Peyer's patch (tissue), 4 donors: ENCODE measurements around the gene TSPEAR. TPM values are rescaled to one million over a fixed set of nuclear protein-coding genes. Genes with fewer than 3 reads are reported as not detected.

Source experiments
- DNase-seq, 3 donors: peaks; one replicate each; pipeline ENCODE4 v3.0.0-alpha.2; 2017 to 2019
- H3K27ac ChIP-seq, 4 donors: fragments of 200-600 bp; sonication (generic); one replicate each; pipeline ENCODE4 v1.5.1; 2016 to 2019
- H3K27me3 ChIP-seq, 2 donors: fragments of 200-600 bp; sonication (generic); one replicate each; pipeline ENCODE4 v1.5.1; 2019
- H3K36me3 ChIP-seq, 3 donors: fragments of 200-600 bp; sonication (generic); one replicate each; pipeline ENCODE4 v1.5.1; 2016 to 2019
- H3K4me1 ChIP-seq, 4 donors: fragments of 200-600 bp; sonication (generic); one replicate each; pipeline ENCODE4 v1.5.1; 2016 to 2019
- H3K4me3 ChIP-seq, 4 donors: fragments of 200-600 bp; sonication (generic); 1 replicate in 3 of 4; 2 replicates in 1 of 4; pipeline ENCODE4 v1.5.1; 2016 to 2019; ENCODE audit warnings: mild to moderate bottlenecking in 1 of 4
- H3K9me3 ChIP-seq, 4 donors: fragments of 200-600 bp; sonication (generic); one replicate each; pipeline ENCODE4 v1.5.1; 2016 to 2019; ENCODE audit warnings: mild to moderate bottlenecking in 1 of 4
- CTCF ChIP-seq, 6 experiments: fragments of 450-650 bp in 4 of 6; fragments of 200-600 bp in 2 of 6; sonication (generic) in 1 of 6; IDR thresholded peaks; one replicate each; pipeline ENCODE4 v1.5.1; 2017 to 2019; ENCODE audit warnings: antibody characterized with exemption in 6 of 6, mild to moderate bottlenecking in 3 of 6, moderate library complexity in 1 of 6
- POLR2A ChIP-seq, 2 donors: fragments of 450-650 bp; IDR thresholded peaks; one replicate each; pipeline ENCODE4 v1.5.1; 2017; ENCODE audit warnings: antibody characterized with exemption in 2 of 2, mild to moderate bottlenecking in 2 of 2, moderate library complexity in 2 of 2
- total RNA-seq, 4 donors: library from RNA; depleted of rRNA; stranded (reverse); fragments of >200 nt; gene quantifications; one replicate each; pipeline ENCODE4 v1.1.0, GENCODE V29; 2016

The TSPEAR gene
- total RNA-seq, 4 donors from 2014 or later = 0.47 TPM; not detected in 3

DNA sequence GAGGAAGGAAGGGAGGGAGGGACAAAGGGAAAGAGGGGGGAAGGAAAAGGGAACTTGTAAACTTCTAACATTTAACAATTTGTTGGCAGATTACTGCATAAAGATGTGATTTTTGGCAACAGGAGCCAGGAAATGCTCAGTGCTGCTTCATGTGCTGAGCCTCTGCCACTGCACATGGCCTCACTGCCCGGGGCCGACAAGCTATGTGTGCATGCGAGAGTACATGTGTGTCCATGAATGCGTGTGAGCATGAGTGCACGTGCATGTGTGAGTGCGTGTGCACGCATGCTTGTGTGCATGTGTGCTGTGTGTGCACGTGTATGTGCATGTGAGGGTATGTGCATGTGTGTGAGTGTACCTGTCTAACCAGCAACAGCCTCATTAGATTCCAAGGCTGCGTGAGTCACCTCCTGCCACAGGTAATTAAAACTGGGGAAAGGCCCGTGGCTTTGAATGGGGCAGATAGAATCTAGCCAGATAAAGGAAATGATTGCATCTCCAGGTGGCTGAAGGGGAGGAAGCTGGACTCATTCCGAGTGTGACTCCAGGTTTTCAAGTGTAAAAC lies 41.4 kb upstream of the TSPEAR start:
- H3K27me3 ChIP-seq = peaks cover 0 to 3% of the 10 kb centered on the region in 2 donors
- no peaks in the 10 kb centered on the region for H3K4me1 ChIP-seq
- H3K9me3 ChIP-seq = peaks cover 0 to under 1% (median 0%) of the 10 kb centered on the region in 4 donors
- peak in 2 of 3 donors; percentile 53 to 64 for DNase-seq
- no peaks in the 10 kb centered on the region for H3K36me3 ChIP-seq
- no peak overlapping the region for H3K4me3 ChIP-seq
- TF ChIP-seq CTCF (IDR thresholded peaks at IDR 0.05) (peak in 1 of 6 experiments; percentile 4), POLR2A (IDR thresholded peaks at IDR 0.05) (no peak)
- H3K27ac ChIP-seq = no peak overlapping the region

- Histone ChIP-seq H3K27me3 (peaks cover 0 to 3% of the 10 kb centered on the region in 2 donors), H3K27ac (no peak overlapping the region), H3K9me3 (no peaks in the 10 kb centered on the region), H3K4me1 (no peaks in the 10 kb centered on the region), H3K36me3 (no peaks in the 10 kb centered on the region), H3K4me3 (no peak overlapping the region)
- no peak for TF ChIP-seq POLR2A (IDR thresholded peaks at IDR 0.05)
- TF ChIP-seq CTCF (IDR thresholded peaks at IDR 0.05) = no peak
- no peak for DNase-seq
Measured at GRCh38 chr21:44751799-44752636, 40.6 kb upstream of the TSPEAR start.

- peaks cover 0 to 3% of the 10 kb centered on the region in 2 donors for H3K27me3 ChIP-seq
- no peak for TF ChIP-seq CTCF (IDR thresholded peaks at IDR 0.05)
- TF ChIP-seq POLR2A (IDR thresholded peaks at IDR 0.05) = no peak
- H3K27ac ChIP-seq = no peak overlapping the region
- H3K9me3 ChIP-seq = no peaks in the 10 kb centered on the region
- no peaks in the 10 kb centered on the region for H3K36me3 ChIP-seq
- no peaks in the 10 kb centered on the region for H3K4me1 ChIP-seq
- H3K4me3 ChIP-seq = no peak overlapping the region
- no peak for DNase-seq
Measured at GRCh38 chr21:44751186-44751798, 39.9 kb upstream of the TSPEAR start.

DNA sequence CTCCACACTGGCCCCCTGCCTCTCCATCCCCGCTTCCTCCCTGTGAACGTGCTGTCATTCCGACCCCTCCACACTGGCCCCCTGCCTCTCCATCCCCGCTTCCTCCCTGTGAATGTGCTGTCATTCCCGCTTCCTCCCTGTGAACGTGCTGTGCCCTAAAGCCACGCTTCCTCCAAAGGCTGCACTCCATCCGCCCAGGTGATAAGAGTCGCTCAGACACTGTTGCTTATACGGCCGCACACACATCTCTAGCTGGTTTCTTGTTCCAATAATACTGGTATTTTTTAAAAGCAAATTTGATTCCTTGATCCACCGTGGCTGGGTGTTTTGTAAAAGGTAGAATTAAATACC lies 39.3 kb upstream of the TSPEAR start:
- TF ChIP-seq POLR2A (IDR thresholded peaks at IDR 0.05) (no peak), CTCF (IDR thresholded peaks at IDR 0.05) (no peak)
- H3K27me3 ChIP-seq = peaks cover 0 to 3% of the 10 kb centered on the region in 2 donors
- no peak for DNase-seq
- H3K4me1 ChIP-seq = no peaks in the 10 kb centered on the region
- no peak overlapping the region for H3K4me3 ChIP-seq
- H3K27ac ChIP-seq = no peak overlapping the region
- no peaks in the 10 kb centered on the region for H3K9me3 ChIP-seq
- H3K36me3 ChIP-seq = no peaks in the 10 kb centered on the region

DNA sequence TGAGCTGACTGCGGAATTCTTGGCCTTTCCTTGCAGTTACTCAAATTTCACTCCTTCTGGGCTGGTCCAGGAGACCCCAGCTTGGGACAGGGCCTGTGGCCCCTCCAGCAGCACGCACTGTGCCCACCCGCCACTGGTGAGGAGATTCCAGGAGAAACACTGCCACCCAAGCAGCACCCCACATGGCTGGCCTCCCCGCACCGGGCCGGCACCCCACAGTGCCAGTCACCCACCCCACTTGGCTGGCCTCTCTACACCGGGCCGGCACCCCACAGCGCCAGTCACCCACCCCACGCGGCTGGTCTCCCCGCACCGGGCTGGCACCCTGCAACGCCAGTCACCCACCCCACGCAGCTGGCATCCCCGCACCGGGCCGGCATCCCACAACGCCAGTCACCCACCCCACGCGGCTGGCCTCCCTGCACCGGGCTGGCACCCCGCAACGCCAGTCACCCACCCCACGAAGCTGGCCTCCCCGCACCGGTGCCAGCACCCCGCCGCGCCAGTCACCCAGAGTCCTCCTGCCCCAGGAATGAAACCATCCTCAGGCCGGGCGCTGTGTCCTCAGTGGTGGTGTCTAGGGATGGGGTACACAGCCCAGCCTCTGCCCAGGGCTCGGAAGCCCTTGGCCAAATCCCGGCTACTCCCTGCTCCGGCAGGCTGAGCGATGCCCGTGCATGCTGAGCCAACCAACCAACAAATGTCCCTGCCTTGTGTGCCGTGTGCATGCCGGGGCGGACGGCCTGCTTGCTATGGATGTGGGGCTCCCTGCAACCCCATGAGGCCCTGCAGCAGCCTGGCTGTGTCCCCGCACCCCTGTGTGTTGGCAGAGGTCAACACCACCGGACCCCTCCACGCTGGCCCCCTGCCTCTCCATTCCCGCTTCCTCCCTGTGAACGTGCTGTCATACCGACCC lies 38.6 kb upstream of the TSPEAR start:
- Histone ChIP-seq H3K9me3 (no peaks in the 10 kb centered on the region), H3K4me3 (no peak overlapping the region), H3K4me1 (no peaks in the 10 kb centered on the region), H3K36me3 (no peaks in the 10 kb centered on the region), H3K27me3 (peaks cover 0 to 3% of the 10 kb centered on the region in 2 donors), H3K27ac (no peak overlapping the region)
- TF ChIP-seq CTCF (IDR thresholded peaks at IDR 0.05) = no peak
- DNase-seq = no peak
